HG03196 (cell line): ENCODE results near the gene TMEM35B.
"Not testable (repeated sequence)": the region's sequence is repeated elsewhere in the genome, so short reads cannot be mapped to it uniquely, and the experiment has no call there.

ENCODE experiments used
- ATAC-seq: cut with Tn5 transposase; IDR thresholded peaks from one replicate; pipeline ENCODE4 v1.9.1; 2021; ENCODE audit not compliant: unreplicated experiment

TMEM35B gene

GRCh38 chr1:34976384-34977209, 8.6 kb downstream of the TMEM35B start:
- ATAC-seq, result no peak

GRCh38 chr1:34975771-34976170, 9.4 kb downstream of the TMEM35B start:
- ATAC-seq, result no peak

- ATAC-seq, result no peak
Measured at GRCh38 chr1:34975338-34975737, 9.8 kb downstream of the TMEM35B start.

DNA sequence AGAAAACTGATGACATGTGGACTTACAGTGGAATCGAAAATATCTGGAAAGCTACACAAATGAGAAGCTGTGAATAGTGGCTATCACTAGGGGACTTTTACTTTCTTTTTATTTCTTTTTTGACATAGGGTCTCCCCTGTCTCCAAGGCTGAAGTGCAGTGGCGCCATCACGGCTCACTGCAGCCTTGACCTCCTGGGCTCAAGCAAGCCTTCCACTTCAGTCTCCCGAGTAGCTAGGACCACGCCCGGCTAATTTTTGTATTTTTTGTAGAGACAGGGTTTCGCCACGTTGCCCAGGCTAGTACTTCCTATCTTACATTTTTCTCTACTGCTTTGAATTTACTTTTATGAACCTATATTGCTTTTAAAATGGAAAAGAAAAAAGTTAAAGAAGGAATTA, 10.5 kb downstream of the TMEM35B start:
- no peak for ATAC-seq

GRCh38 chr1:34973326-34973725, 11.8 kb downstream of the TMEM35B start:
- no peak for ATAC-seq

GRCh38 chr1:34970829-34971228, 14.3 kb downstream of the TMEM35B start:
- ATAC-seq, result no peak

DNA sequence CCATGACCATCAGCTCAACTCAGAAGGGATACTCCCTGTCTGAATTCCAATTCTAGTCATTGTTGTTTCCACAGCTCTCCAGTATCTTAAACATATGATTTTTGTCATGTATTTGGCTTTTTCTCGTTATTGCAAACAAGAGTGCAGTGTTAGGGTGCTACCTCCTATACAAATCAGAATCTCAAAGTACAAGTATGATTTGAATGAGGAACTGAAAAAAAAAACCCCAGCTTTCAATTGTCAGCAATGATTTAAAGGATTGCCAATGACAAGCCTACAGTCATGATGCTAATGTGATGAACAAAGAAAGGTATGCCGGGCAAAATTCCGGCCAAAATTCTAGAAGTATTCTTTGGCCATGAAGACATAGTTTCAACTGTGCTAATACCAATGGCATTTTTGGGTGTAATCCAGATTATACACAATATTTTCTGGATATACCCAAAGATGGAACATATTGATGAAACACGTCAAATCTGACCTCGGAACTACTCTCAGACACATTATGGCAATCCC, 14.9 kb downstream of the TMEM35B start:
- no peak for ATAC-seq

- not testable (repeated sequence) for ATAC-seq
Measured at GRCh38 chr1:34968297-34968696, 16.9 kb downstream of the TMEM35B start.

- not testable (repeated sequence) for ATAC-seq
Measured at GRCh38 chr1:34967672-34968071, 17.5 kb downstream of the TMEM35B start.

- ATAC-seq, result no peak
Measured at GRCh38 chr1:34965597-34965996, 19.6 kb downstream of the TMEM35B start.

DNA sequence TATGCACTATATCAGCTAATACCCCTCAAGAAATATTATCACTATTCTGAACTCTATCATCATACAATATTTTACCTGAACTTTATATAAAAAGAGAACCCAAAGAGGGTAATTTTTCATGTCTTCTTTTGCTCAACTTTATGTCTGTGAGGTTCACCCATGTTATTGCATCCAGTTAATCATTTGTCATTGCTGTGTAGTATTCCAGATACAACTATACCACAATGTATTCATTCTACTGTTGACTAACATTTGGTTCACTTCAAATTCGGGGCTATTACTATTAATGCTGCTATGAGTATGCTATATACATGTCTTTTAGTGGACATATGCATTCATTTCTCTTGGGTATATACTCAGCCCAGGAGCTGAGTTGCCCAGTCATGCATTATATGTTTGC, 34.7 kb downstream of the TMEM35B start:
- no peak for ATAC-seq

DNA sequence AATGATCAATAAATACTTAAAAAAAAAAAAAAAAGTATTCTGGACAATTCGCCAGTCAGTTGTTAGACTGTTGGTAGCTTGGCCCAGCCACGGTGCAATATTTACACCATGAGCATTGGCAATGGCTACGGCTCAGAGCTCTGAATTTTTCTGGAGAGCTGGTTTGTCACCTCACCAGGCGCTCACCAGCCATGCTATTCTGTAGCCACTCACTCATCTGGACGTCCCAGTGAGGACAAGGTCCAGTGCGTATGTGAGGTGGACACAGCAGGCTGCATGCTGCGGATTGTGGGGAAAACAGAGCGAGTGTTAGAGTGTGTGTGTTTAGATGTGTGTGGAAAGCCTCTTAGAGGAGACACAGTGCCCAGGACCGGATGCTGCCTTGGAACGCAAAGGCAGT, 36.4 kb downstream of the TMEM35B start:
- not testable (repeated sequence) for ATAC-seq

- ATAC-seq, result not testable (repeated sequence)
Measured at GRCh38 chr1:34947641-34948314, 37.4 kb downstream of the TMEM35B start.

DNA sequence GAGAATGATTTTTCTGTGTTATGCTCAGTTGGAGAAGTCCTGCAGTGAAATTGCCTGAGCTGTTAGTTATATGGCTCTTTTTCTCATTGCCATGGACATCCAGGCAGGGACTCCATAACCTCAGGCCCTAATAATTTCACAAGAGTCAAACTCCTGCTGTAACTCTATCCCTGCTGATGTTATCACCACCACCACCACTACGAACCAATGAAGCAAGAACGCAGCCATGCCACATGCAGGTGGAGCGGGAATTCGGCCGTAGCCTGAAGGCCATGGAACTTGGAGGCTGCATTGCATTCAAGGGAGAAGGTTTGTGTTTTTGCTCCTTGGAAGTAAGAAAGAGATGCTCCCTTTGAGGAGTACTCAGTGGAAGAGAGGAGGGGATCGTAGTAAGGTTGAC, 38.9 kb downstream of the TMEM35B start:
- ATAC-seq, result no peak

DNA sequence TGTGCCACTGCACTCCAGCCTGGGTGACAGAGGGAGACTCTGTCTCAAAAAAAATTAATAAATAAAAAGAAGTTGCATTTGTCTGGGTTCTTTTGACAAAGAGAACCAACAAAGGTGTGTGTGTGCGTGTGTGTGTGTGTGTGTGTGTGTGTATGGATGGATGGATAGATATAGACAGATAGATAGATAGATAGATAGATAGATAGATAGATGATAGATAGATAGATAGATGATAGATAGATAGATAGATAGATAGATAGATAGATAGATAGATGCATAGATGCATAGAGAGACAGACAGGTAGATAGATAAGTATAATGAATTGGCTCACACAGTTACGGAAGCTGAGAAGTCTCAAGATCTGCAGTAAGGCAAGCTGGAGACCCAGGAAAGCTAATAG, 43.3 kb downstream of the TMEM35B start:
- ATAC-seq, result not testable (repeated sequence)
